ENCODE measurements around the gene ERH. TPM values are rescaled to one million over a fixed set of nuclear protein-coding genes. Genes with fewer than 3 reads are reported as not detected.
A peak's percentile ranks its signal among the peaks of the same experiment; 100 is the strongest.

Gene ERH
- total RNA-seq, 6 experiments from 2014 or later, result 46.0 to 71.7 (median 68.5) TPM

DNA sequence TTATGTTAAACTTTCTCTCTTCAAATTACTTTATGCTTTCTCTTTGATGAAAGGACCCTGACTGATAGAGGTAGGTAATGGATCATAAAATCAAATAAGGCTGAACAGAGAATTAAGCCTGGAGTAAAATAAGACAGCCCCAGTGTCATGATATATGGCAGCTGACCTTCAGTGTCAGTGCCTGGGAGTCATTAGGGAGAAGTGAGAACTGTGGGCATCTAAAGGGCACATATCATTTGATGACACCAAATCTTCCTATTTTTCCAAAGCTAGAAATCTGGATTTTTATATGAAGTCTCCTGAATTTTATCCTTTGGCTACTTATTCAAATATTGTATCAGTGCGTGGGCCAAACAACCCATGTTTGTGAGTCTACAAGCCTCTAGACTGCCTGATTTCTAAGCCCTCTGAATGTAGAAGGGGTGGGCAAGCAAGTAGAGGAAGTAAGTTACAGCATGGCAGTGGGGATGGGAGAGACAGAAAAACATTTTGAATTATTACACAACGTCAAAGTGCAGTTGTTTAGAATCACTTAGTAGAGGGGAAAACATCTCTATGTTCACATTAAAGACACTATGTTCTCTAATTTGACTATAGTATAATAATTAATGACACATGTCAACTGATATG, 10.3 kb upstream of the ERH start:
- Histone ChIP-seq H3K4me3 (no peak overlapping the region), H3K4me1 (peaks cover 0 to 5% (median 0%) of the 10 kb centered on the region in 4 donors), H3K27me3 (no peaks in the 10 kb centered on the region), H3K27ac (no peak overlapping the region), H3K9me3 (no peaks in the 10 kb centered on the region), H3K36me3 (no peaks in the 10 kb centered on the region)
- ATAC-seq (no peak), DNase-seq (no peak)
- WGBS (ENCODE audit: insufficient coverage, low coverage, low lambda C conversion rate, missing lambda C conversion rate), result 74% methylated on average over 2 of the region's 2 CpGs
- TF ChIP-seq POLR2A (IDR thresholded peaks at IDR 0.05) (no peak), CTCF (IDR thresholded peaks at IDR 0.05) (no peak)
- intact Hi-C loops (cut with DNase I), result no loop called here

DNA sequence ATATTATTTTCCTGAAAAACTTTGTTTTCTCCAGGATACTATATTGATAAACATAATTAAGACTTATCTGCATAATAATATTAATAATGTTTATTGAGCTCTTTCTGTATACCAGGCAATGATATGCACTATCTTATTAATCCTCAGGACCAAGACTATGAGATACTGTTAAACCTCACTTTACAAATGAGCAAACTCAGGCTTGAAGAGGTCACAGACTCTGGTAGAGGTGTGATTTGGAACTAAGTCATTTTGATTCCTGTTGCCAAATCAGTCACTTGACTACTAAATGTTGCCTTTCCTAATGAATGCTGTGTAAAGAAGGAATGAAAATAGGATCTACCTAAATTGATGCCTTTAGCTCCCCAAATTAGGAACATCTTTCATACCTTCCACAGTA, 7.7 kb upstream of the ERH start:
- Histone ChIP-seq H3K27ac (no peak overlapping the region), H3K4me3 (no peak overlapping the region), H3K4me1 (peaks cover 0 to 16% (median 2%) of the 10 kb centered on the region in 4 donors), H3K27me3 (no peaks in the 10 kb centered on the region), H3K9me3 (no peaks in the 10 kb centered on the region), H3K36me3 (no peaks in the 10 kb centered on the region)
- intact Hi-C loops (cut with DNase I), result no loop called here
- no peak for ATAC-seq
- DNase-seq, result no peak
- TF ChIP-seq CTCF (IDR thresholded peaks at IDR 0.05), result no peak
- no peak for TF ChIP-seq POLR2A (IDR thresholded peaks at IDR 0.05)

GRCh38 chr14:69404883-69405282, 6.8 kb upstream of the ERH start:
- Histone ChIP-seq H3K9me3 (no peaks in the 10 kb centered on the region), H3K36me3 (no peaks in the 10 kb centered on the region), H3K4me1 (peaks cover 0 to 19% (median 8%) of the 10 kb centered on the region in 4 donors), H3K27ac (no peak overlapping the region), H3K4me3 (no peak overlapping the region), H3K27me3 (no peaks in the 10 kb centered on the region)
- no peak for ATAC-seq
- no peak for DNase-seq
- 91% methylated on average over 5 of the region's 5 CpGs for WGBS (ENCODE audit: insufficient coverage, low coverage, low lambda C conversion rate, missing lambda C conversion rate)
- intact Hi-C loops (cut with DNase I), result no loop called here
- no peak for TF ChIP-seq CTCF (IDR thresholded peaks at IDR 0.05)
- no peak for TF ChIP-seq POLR2A (IDR thresholded peaks at IDR 0.05)

DNA sequence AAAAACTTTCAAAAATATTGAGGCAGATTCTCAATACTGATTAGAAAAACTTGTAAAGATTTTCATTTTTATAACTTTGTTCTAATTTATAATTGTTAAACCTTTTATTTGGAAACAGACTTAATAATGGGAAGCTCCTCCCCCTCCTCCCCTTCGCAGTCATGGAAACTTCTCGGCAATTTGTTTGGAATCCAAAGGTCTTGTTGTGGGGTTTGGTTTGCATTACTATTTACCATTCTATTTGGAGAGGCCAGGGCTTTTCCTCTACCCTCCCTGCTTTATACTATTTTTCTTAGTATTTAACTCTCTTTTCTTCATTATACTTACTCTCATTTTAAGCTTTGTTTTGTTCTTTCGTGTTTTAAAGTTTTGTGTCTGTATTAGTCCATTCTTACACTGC, 6.4 kb upstream of the ERH start:
- no peak overlapping the region for H3K4me3 ChIP-seq
- H3K4me1 ChIP-seq, result peaks cover 0 to 23% (median 8%) of the 10 kb centered on the region in 4 donors
- TF ChIP-seq POLR2A (IDR thresholded peaks at IDR 0.05) (no peak), CTCF (IDR thresholded peaks at IDR 0.05) (no peak)
- ATAC-seq (peak; percentile 53 to 76 (median 70)), DNase-seq (no peak)
- H3K36me3 ChIP-seq, result no peaks in the 10 kb centered on the region
- WGBS (ENCODE audit: insufficient coverage, low coverage, low lambda C conversion rate, missing lambda C conversion rate), result 46% methylated on average over 3 of the region's 3 CpGs
- intact Hi-C loops (cut with DNase I), result no loop called here
- H3K27ac ChIP-seq, result no peak overlapping the region
- H3K9me3 ChIP-seq, result no peaks in the 10 kb centered on the region
- no peaks in the 10 kb centered on the region for H3K27me3 ChIP-seq

GRCh38 chr14:69401841-69402240, 3.7 kb upstream of the ERH start:
- H3K36me3 ChIP-seq, result no peaks in the 10 kb centered on the region
- peaks cover 0 to 33% (median 10%) of the 10 kb centered on the region in 4 donors for H3K4me1 ChIP-seq
- no peak for DNase-seq
- intact Hi-C loops (cut with DNase I), result no loop called here
- H3K4me3 ChIP-seq, result no peak overlapping the region
- no peak for TF ChIP-seq CTCF (IDR thresholded peaks at IDR 0.05)
- TF ChIP-seq POLR2A (IDR thresholded peaks at IDR 0.05), result no peak
- WGBS (ENCODE audit: insufficient coverage, low coverage, low lambda C conversion rate, missing lambda C conversion rate), result 80% methylated on average over 2 of the region's 2 CpGs
- H3K27me3 ChIP-seq, result no peaks in the 10 kb centered on the region
- H3K27ac ChIP-seq, result no peak overlapping the region
- no peak for ATAC-seq
- H3K9me3 ChIP-seq, result no peaks in the 10 kb centered on the region
